Activated T-helper 2 cell treated with anti-CD3 and anti-CD28 coated beads, Interferon-gamma antibody, Interleukin-2, Interleukin-4, amounts not matched to agents 10 μg/mL and 5 μg/mL and 100 μg/mL, durations not matched to agents 14 hours and 24 hours and 36 hours (primary cell): ENCODE results near the gene IGSF23. TPM values are rescaled to one million over a fixed set of nuclear protein-coding genes. Genes with fewer than 3 reads are reported as not detected.
"Not testable (repeated sequence)": the region's sequence is repeated elsewhere in the genome, so short reads cannot be mapped to it uniquely, and the experiment has no call there.

Source experiments
- DNase-seq: peaks from one replicate; pipeline ENCODE4 v3.0.0; 2021; ENCODE audit warnings: low spot score
- H3K27ac Mint-ChIP-seq: one replicate; pipeline ENCODE4 v1.8.0; 2021; ENCODE audit warnings: mixed read lengths
- H3K27me3 Mint-ChIP-seq: one replicate; pipeline ENCODE4 v1.8.0; 2021; ENCODE audit warnings: low read depth, mixed read lengths
- H3K36me3 Mint-ChIP-seq: one replicate; pipeline ENCODE4 v1.8.0; 2021; ENCODE audit warnings: low read depth, mixed read lengths
- H3K4me1 Mint-ChIP-seq: one replicate; pipeline ENCODE4 v1.8.0; 2021; ENCODE audit warnings: low read depth, mixed read lengths
- H3K4me3 Mint-ChIP-seq: one replicate; pipeline ENCODE4 v1.8.0; 2021; ENCODE audit warnings: low read depth, mild to moderate bottlenecking, moderate library complexity, mixed read lengths
- H3K9me3 Mint-ChIP-seq: one replicate; pipeline ENCODE4 v1.8.0; 2021; ENCODE audit warnings: mixed read lengths
- intact Hi-C: fragments of 100-400 bp; cut with micrococcal nuclease; formaldehyde crosslinking; loops from one replicate; pipeline ENCODE4 v1.15.1; 2023
- total RNA-seq: library from RNA; stranded (reverse); gene quantifications from 2 replicates; pipeline ENCODE4 v1.2.3, GENCODE V29; 2022

The IGSF23 gene
- total RNA-seq, 1 donor from 2014 or later: not detected

DNA sequence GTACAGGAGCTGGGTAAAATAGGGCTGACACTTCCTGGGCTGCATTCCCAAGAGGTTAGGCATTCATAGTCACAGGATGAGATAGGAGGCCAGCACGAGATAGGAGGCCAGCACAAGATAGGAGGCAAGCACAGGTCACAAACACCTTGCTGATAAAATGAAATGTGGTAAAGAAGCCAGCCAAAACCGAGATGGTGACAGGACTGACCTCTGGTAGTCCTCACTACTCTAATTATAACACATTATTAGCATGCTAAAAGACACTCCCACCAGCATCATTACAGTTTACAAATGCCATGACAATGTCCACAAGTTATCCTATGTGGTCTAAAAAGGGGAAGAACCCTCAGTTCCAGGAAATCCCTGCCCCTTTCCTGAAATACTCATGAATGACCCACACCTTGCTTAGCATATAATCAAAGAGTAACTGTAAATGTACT, 20.9 kb upstream of the IGSF23 start:
- Mint-ChIP-seq H3K27me3 (no peaks in the 10 kb centered on the region), H3K36me3 (no peaks in the 10 kb centered on the region), H3K9me3 (peaks cover 38% of the 10 kb centered on the region), H3K4me1 (no peaks in the 10 kb centered on the region), H3K4me3 (no peak overlapping the region), H3K27ac (no peak overlapping the region)
- intact Hi-C loops: no loop called here
- DNase-seq: no peak

DNA sequence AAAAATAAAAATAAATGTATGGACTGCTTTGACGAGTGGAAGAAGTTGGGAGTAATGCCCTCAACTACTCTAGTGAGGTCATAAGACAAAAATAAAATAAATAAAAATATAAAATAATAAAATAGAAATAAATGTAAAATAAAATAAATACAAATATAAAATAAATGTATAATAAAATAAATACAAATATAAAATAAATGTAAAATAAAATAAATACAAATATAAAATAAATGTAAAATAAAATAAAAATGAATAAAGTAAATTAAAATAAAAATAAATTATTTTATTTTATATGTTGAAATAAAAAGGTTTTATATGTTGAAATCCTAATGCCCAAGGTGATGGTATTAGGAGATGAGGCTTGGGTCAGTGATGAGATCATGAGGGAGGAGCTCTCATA, 20.1 kb upstream of the IGSF23 start:
- no peak for DNase-seq
- H3K9me3 Mint-ChIP-seq: peaks cover 36% of the 10 kb centered on the region
- no peaks in the 10 kb centered on the region for H3K27me3 Mint-ChIP-seq
- no peak overlapping the region for H3K27ac Mint-ChIP-seq
- H3K4me3 Mint-ChIP-seq: no peak overlapping the region
- no peaks in the 10 kb centered on the region for H3K4me1 Mint-ChIP-seq
- intact Hi-C loops: no loop called here
- H3K36me3 Mint-ChIP-seq: no peaks in the 10 kb centered on the region

DNA sequence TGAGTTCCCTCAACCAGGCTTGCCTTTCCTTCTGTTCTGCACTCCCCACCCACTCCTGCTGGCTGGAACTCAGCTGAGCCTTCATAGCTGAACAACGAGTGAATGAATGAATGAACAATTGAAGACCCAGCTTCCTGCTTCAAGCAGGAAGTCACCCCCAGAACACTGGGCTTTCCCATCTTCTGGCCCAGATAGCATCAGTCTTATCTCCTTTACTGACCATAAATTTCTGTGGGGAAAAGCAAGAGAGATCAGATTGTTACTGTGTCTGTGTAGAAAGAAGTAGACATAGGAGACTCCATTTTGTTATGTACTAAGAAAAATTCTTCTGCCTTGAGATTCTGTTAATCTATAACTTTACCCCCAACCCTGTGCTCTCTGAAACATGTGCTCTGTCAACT, 19.5 kb upstream of the IGSF23 start:
- H3K27ac Mint-ChIP-seq, DNase-seq, H3K4me1 Mint-ChIP-seq, H3K4me3 Mint-ChIP-seq, intact Hi-C loops, H3K27me3 Mint-ChIP-seq, H3K36me3 Mint-ChIP-seq: not testable (repeated sequence)
- H3K9me3 Mint-ChIP-seq: peaks cover 36% of the 10 kb centered on the region

DNA sequence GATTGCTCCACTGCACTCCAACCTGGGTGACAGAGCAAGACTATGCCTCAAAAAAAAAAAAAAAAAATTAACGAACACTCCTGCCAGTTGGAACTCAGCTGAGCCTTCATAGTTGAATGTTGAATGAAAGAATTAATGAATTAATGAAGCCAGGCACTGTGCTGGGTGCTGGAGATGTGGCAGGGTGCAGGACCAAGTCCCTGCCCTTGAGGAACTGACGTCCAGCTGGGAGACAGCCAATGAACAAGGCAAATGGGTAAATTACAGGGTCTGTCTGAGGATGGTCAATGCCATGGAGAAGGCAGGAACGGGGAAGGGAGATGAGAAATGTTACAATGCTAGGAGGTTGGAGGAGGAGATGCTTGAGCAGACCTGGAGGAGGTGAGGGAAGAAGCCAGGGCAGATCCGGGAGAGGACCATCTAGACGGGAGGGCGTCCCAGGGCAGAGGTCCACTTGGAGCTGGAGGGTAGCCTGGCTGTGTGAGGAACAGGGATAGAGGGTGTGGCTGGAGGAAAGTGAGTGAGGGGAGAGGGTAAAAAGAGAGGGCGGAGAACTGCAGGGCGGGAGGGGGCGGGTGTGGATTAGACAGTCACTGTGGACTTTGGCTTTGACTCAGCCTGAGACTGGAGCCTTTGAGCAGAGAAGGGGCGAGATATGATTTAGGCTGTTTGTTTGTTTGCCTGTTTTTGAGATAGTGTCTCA, 16.8 kb upstream of the IGSF23 start:
- H3K4me1 Mint-ChIP-seq: no peaks in the 10 kb centered on the region
- no peaks in the 10 kb centered on the region for H3K27me3 Mint-ChIP-seq
- H3K36me3 Mint-ChIP-seq: no peaks in the 10 kb centered on the region
- intact Hi-C loops: no loop called here
- DNase-seq: no peak
- H3K27ac Mint-ChIP-seq: no peak overlapping the region
- H3K9me3 Mint-ChIP-seq: peaks cover 34% of the 10 kb centered on the region
- H3K4me3 Mint-ChIP-seq: no peak overlapping the region

DNA sequence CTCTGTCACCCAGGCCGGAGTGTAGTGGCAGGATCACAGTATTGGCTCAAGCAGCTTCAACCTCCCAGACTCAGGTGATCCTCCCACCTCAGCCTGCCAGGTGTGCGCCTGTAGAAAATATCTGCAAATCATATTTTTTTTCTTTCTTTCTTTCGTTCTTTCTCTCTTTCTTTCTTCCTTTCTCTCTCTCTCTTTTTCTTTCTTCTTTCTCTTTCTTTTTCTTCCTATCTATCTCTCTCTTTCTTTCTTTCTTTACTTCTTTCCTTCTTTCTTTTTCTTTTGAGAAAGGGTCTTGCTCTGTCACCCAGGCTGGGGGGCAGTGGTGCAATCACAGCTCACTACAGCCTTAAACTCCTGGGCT, 16.3 kb upstream of the IGSF23 start:
- intact Hi-C loops: no loop called here
- no peak for DNase-seq
- no peaks in the 10 kb centered on the region for H3K27me3 Mint-ChIP-seq
- H3K36me3 Mint-ChIP-seq: no peaks in the 10 kb centered on the region
- peaks cover 30% of the 10 kb centered on the region for H3K9me3 Mint-ChIP-seq
- H3K4me3 Mint-ChIP-seq: no peak overlapping the region
- H3K27ac Mint-ChIP-seq: no peak overlapping the region
- H3K4me1 Mint-ChIP-seq: no peaks in the 10 kb centered on the region

DNA sequence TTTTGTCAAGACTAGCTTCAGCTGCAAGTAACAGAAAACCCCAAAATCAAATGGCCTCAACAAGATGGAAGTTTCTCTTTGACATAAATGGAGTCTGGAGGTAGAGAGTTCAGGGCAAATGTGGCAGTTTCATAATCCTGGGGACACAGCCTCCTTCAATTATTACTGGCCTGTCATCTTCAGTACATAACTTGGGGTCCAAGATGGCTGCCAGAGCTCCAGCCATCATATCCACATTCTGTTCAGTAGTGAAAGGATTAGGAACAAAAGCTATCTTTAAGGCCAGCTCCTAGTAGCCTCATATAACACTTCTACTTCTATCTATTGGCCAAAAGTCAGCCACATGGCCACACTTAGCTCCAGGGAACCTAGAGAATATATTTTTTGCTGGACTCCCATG, 15.0 kb upstream of the IGSF23 start:
- intact Hi-C loops: no loop called here
- Mint-ChIP-seq H3K36me3 (no peaks in the 10 kb centered on the region), H3K4me1 (no peaks in the 10 kb centered on the region), H3K9me3 (peaks cover 35% of the 10 kb centered on the region), H3K27ac (no peak overlapping the region), H3K4me3 (no peak overlapping the region), H3K27me3 (no peaks in the 10 kb centered on the region)
- no peak for DNase-seq

DNA sequence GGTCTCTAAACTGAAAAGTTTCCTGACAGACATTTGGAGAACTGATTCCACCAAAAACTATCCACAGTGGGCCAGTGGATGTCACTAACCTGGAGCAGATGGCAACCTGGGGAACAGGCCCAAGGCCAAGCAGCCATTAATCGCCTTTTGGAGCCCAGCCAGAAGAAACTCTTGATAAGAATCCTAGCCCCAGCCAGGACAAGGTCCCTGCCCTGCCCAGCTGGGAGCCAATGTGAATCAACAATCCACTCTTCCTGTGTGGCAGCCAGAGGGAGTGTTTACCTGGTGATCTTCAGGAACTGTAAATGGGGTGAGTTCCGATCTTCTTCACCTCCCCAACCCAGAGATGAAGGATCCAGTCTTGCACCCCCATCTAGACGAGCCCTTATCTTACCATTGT, 14.5 kb upstream of the IGSF23 start:
- intact Hi-C loops: no loop called here
- Mint-ChIP-seq H3K4me1 (no peaks in the 10 kb centered on the region), H3K9me3 (peaks cover 35% of the 10 kb centered on the region), H3K27me3 (no peaks in the 10 kb centered on the region), H3K4me3 (no peak overlapping the region), H3K27ac (no peak overlapping the region), H3K36me3 (no peaks in the 10 kb centered on the region)
- no peak for DNase-seq

DNA sequence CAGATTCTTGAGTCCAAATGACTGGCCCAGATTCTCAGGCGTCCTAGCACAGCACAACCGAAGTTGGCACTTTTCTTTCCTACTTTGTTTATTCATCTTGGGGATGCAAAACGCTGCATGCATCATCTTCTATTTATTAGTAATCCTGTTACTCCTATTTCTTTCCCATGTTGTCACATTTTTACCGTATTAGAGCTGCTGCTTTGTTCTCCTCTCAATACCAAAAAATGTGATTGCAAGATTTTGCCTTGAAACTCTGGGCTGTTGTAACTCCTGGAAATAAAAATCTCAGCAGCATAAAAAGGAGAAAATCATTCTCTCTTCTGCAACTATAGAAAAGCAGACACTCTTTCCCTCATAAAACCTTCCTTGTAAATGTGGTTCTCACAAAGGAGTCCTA, 12.9 kb upstream of the IGSF23 start:
- DNase-seq: no peak
- peaks cover 34% of the 10 kb centered on the region for H3K9me3 Mint-ChIP-seq
- H3K27ac Mint-ChIP-seq: no peak overlapping the region
- no peaks in the 10 kb centered on the region for H3K36me3 Mint-ChIP-seq
- no peaks in the 10 kb centered on the region for H3K27me3 Mint-ChIP-seq
- H3K4me1 Mint-ChIP-seq: no peaks in the 10 kb centered on the region
- intact Hi-C loops: no loop called here
- H3K4me3 Mint-ChIP-seq: no peak overlapping the region

DNA sequence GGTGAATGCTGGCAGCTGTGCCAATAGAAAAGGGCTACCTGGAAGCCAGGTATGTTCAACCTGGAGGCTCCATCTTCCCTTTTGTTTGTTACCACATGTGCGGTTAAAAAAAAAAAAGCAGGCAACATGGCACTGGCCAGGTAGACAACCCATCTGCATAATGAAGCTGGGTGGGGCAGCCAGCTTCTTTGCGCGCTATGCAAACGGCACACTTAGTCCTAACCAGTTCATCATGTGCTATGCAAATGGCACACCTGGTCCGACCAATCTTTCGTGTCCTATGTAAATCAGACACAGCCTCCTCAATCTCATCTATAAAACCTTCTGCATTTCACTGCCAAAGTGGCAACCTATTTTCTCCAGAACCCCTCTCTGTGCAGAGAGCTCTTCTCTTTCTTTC, 11.3 kb upstream of the IGSF23 start:
- Mint-ChIP-seq H3K27me3 (no peaks in the 10 kb centered on the region), H3K4me3 (no peak overlapping the region), H3K9me3 (peaks cover 34% of the 10 kb centered on the region), H3K36me3 (no peaks in the 10 kb centered on the region), H3K27ac (no peak overlapping the region), H3K4me1 (peaks cover 2% of the 10 kb centered on the region)
- DNase-seq: no peak
- intact Hi-C loops: no loop called here

DNA sequence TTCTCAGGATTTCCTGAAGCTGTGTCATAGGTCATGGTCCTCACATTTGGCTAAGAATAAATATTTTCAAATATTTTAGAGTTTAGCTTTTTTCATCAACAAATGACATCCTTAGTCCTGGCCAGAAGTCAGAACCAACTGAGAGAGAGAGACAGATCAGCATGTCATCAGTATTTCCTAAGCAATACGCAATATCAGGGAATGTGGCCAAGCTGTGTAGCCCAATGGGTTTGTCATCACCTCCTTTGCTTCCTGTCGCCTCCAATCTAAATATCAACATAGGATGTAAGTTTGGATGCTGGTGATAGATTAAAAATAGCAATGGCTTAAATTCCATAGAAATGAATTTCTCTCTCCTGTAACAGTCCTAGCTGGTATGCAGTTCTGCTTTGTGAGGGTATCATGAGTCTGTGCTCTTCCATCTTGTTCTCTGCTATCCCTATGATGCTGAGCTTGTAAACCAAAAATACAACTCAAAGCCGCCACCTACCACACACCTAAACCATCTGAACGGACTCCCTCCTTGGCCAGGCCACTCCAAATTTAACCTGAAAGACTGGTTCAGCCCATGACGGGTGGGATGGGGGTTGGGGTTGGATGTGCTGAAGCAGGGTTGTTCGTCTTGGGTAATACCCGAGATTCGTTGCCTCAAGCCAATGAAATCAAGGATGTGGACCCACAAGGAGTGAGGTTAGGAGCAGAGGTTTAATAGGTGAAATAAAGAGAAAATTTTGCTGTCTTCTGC, 10.0 kb upstream of the IGSF23 start:
- no peak overlapping the region for H3K27ac Mint-ChIP-seq
- no peak overlapping the region for H3K4me3 Mint-ChIP-seq
- intact Hi-C loops: no loop called here
- no peaks in the 10 kb centered on the region for H3K27me3 Mint-ChIP-seq
- peaks cover 2% of the 10 kb centered on the region for H3K4me1 Mint-ChIP-seq
- H3K9me3 Mint-ChIP-seq: peaks cover 32% of the 10 kb centered on the region
- no peaks in the 10 kb centered on the region for H3K36me3 Mint-ChIP-seq
- no peak for DNase-seq

DNA sequence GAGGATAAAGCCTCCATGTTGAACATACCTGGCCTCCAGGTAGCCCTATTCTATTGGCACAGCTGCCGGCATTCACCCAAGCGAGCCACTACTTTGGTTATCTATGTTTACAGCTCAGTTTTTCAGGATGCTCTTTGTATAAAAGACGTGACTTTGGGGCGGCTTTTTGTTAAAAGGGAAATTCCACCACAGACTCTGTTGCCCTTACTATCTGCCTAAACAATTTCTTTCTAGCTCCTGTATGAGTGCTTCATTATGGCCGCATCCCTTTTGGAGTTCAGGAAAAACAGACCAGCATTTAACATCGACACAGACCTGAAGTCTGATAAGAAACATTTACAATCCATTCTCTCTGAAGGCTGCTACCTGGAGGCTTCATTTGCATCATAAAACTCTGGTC, 9.1 kb upstream of the IGSF23 start:
- H3K4me3 Mint-ChIP-seq: no peak overlapping the region
- H3K27me3 Mint-ChIP-seq: no peaks in the 10 kb centered on the region
- no peak overlapping the region for H3K27ac Mint-ChIP-seq
- peaks cover 2% of the 10 kb centered on the region for H3K4me1 Mint-ChIP-seq
- no peak for DNase-seq
- H3K9me3 Mint-ChIP-seq: peaks cover 25% of the 10 kb centered on the region
- H3K36me3 Mint-ChIP-seq: no peaks in the 10 kb centered on the region
- intact Hi-C loops: no loop called here

DNA sequence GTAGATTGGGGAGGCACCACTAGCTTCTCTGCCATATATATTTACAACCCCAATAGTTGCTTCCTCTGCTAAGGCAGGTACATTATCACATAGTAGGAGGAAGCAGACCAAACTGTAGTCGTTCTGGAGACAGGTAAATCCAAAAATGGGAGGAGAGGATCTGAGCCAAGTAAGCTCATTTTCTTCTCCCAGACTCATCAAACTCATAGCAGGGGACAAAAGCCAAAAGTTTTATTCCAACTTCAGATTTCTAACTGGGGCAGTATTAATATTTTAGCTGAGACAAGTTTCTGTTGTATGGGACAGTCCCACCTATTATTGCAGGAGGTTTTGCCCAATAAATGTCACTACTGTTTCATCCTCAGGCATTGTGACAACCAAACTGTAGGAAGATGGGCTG, 7.8 kb upstream of the IGSF23 start:
- Mint-ChIP-seq H3K9me3 (peaks cover 19% of the 10 kb centered on the region), H3K27ac (no peak overlapping the region), H3K36me3 (no peaks in the 10 kb centered on the region), H3K4me3 (no peak overlapping the region), H3K4me1 (peaks cover 2% of the 10 kb centered on the region), H3K27me3 (no peaks in the 10 kb centered on the region)
- intact Hi-C loops: no loop called here
- DNase-seq: no peak

DNA sequence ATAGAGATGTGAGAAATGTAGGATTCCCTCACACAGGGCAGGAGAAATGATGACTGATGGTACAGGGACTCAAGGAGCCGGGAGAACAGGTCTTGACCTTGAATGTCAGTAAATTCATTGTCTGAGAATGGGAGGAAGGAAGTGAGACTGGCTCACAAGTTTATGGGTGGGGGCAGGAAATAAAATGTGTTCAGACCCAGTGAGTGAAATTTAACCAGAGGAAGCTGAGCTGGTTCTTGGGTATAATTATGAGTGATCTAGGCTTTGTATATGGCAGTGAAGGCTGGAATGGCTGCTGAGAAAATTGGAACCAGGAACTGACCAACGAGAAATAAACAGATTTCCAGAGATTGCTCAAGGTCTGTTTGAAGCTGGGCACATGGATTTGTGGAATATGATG, 6.3 kb upstream of the IGSF23 start:
- H3K27ac Mint-ChIP-seq: no peak overlapping the region
- H3K27me3 Mint-ChIP-seq: no peaks in the 10 kb centered on the region
- no peak for DNase-seq
- H3K4me3 Mint-ChIP-seq: no peak overlapping the region
- intact Hi-C loops: no loop called here
- H3K36me3 Mint-ChIP-seq: no peaks in the 10 kb centered on the region
- H3K4me1 Mint-ChIP-seq: peaks cover 2% of the 10 kb centered on the region
- H3K9me3 Mint-ChIP-seq: peaks cover 14% of the 10 kb centered on the region
